ENCODE data around the gene C6orf132. TPM values are rescaled to one million over a fixed set of nuclear protein-coding genes. Genes with fewer than 3 reads are reported as not detected.

C6orf132 gene
- total and polyA plus RNA-seq, 2 of the 8 experiments (the other 6 are each of a cell fraction or from before 2014, with no cell fraction given): 31.5 to 64.0 TPM

- Histone ChIP-seq H2BK15ac (ENCODE audit: low read length) (no peak overlapping the region), H2BK12ac (ENCODE audit: low read depth, low read length) (no peak overlapping the region), H3K56ac (replicated peaks; ENCODE audit: insufficient read length, low read depth, low read length) (no peak overlapping the region), H3K79me2 (ENCODE audit: control insufficient read depth in 1 of 2, insufficient read depth in 2 of 2, low read length in 2 of 2) (no peaks in the 10 kb centered on the region), H3K4me2 (ENCODE audit: insufficient read depth in 1 of 2, low read depth in 2 of 2, low read length in 2 of 2) (no peak overlapping the region), H3K4me3 (ENCODE audit: extremely low read depth in 1 of 4, insufficient read depth in 2 of 4, low read depth in 3 of 4, low read length in 4 of 4) (no peak overlapping the region), H3K9me3 (ENCODE audit: insufficient read depth in 2 of 2, low read depth in 1 of 2, low read length in 1 of 2) (no peaks in the 10 kb centered on the region), H2BK5ac (ENCODE audit: low read depth, low read length) (no peak overlapping the region), H3K23me2 (ENCODE audit: low read depth, low read length) (no peaks in the 10 kb centered on the region), H3K36me3 (ENCODE audit: control insufficient read depth in 2 of 4, insufficient read depth in 4 of 4, low read length in 3 of 4) (no peaks in the 10 kb centered on the region), H3K14ac (ENCODE audit: insufficient read length) (no peak overlapping the region), H2BK120ac (replicated peaks; ENCODE audit: low read depth, low read length) (no peak overlapping the region), H2BK20ac (ENCODE audit: low read length) (no peak overlapping the region), H3K27ac (ENCODE audit: low read depth, low read length) (no peak overlapping the region), H4K5ac (ENCODE audit: insufficient read length, low read depth, low read length) (no peak overlapping the region), H2AFZ (ENCODE audit: low read length) (no peak overlapping the region), H4K20me1 (replicated peaks in 1 of 2; ENCODE audit: control insufficient read depth in 1 of 2, insufficient read depth in 2 of 2, low read length in 2 of 2) (no peaks in the 10 kb centered on the region), H4K91ac (replicated peaks; ENCODE audit: insufficient read length, low read length) (no peak overlapping the region), H3K4ac (replicated peaks; ENCODE audit: insufficient read length, low read depth, low read length) (no peak overlapping the region), H3K79me1 (ENCODE audit: low read depth, low read length) (no peaks in the 10 kb centered on the region; the same call in 1 of the 2 replicates), H3K27me3 (replicated peaks in 1 of 4; ENCODE audit: control insufficient read depth in 3 of 4, extremely low read depth in 1 of 4, insufficient read depth in 3 of 4, low read length in 3 of 4) (peaks cover 0 to 32% (median 28%) of the 10 kb centered on the region in 4 experiments; a peak in 6 of 7 replicates), H3K18ac (ENCODE audit: extremely low read depth, low read length) (no peak overlapping the region), H3K4me1 (replicated peaks in 1 of 4; ENCODE audit: control insufficient read depth in 3 of 4, insufficient read depth in 4 of 4, low read length in 3 of 4) (peaks cover 0 to 8% (median 4%) of the 10 kb centered on the region in 4 experiments; a peak in 3 of 7 replicates), H3K23ac (ENCODE audit: insufficient read length) (no peak overlapping the region), H4K8ac (ENCODE audit: extremely low read depth, insufficient read depth, low read length) (no peak overlapping the region), H3K9ac (replicated peaks in 1 of 4; ENCODE audit: extremely low read depth in 1 of 4, low read depth in 3 of 4, low read length in 3 of 4) (no peak overlapping the region), H2AK5ac (ENCODE audit: low read depth, low read length) (no peak overlapping the region)
- no peak for TF ChIP-seq USF2 (IDR thresholded peaks at IDR 0.05; ENCODE audit: low read length)
- no peak for TF ChIP-seq RFX5 (IDR thresholded peaks at IDR 0.05; ENCODE audit: borderline replicate concordance, low read depth, low read length)
- no peak for TF ChIP-seq POLR2A (IDR thresholded peaks at IDR 0.05; ENCODE audit: control extremely low read depth in 1 of 2, low read depth in 2 of 2, low read length in 2 of 2)
- no peak for TF ChIP-seq EZH2 (IDR thresholded peaks at IDR 0.05; ENCODE audit: low read depth, low read length, severe bottlenecking)
- TF ChIP-seq TCF12 (IDR thresholded peaks at IDR 0.05; ENCODE audit: low read depth, low read length): no peak
- TF ChIP-seq SP1 (IDR thresholded peaks at IDR 0.05; ENCODE audit: low read depth, low read length): no peak
- CTCF ChIA-PET (ENCODE audit: partially characterized antibody): interaction anchor here (0.7 to 21.6 kb wide), 10 partner anchors 12 to 1468 kb away, joined by 3 to 313 read pairs (median 4); partner anchors contain the start of genes C6orf132 and PRICKLE4
- POLR2A ChIA-PET (ENCODE audit: partially characterized antibody): interaction anchor here (0.9 to 2.5 kb wide), 3 partner anchors 41 to 72 kb away, joined by 4 to 6 read pairs (median 4); partner anchors contain the start of gene TAF8
- 90% methylated on average over 9 of the region's 9 CpGs; no CpG with 5 or more reads in 1 of the 2 experiments for WGBS, 2 experiments (ENCODE audit: extremely low coverage in 1 of 2, insufficient coverage in 1 of 2, insufficient read length in 1 of 2, insufficient replicate concordance in 2 of 2, low coverage in 1 of 2, low lambda C conversion rate in 2 of 2, missing lambda C conversion rate in 1 of 2)
- no peak for DNase-seq (ENCODE audit: low read depth in 1 of 2, low spot score in 2 of 2)
- no peak for FAIRE-seq
Observed at GRCh38 chr6:42091718-42092023, 50.7 kb downstream of the C6orf132 start.

All from H1 (cell line).